ENCODE measurements around the gene SPANXN5. TPM values are rescaled to one million over a fixed set of nuclear protein-coding genes. Genes with fewer than 3 reads are reported as not detected.
"Not testable (repeated sequence)": the region's sequence is repeated elsewhere in the genome, so short reads cannot be mapped to it uniquely, and the experiment has no call there.

The SPANXN5 gene
- total RNA-seq, 4 donors from 2014 or later: not detected

DNA sequence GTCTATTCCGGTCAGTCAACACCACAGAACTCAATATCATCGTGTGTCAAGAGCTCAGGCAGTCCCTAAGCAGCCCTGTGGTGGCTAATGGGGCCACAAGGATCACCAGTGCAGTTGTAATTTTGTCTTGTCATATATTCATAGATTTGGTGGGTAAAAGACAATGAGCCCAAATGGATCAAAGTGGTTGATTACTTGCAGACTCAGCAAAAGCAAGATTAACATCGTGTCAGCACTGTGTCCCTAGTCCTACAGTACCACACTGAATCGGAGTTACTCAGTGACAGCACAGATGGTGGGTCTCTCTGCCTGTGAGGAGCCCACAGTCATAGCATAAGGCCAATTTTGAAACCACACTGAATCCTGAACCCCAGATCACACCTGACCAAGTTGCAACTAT lies 22.6 kb upstream of the SPANXN5 start:
- no peaks in the 10 kb centered on the region for H3K36me3 ChIP-seq
- TF ChIP-seq EP300 (IDR thresholded peaks at IDR 0.05) (no peak), POLR2AphosphoS5 (IDR thresholded peaks at IDR 0.05) (no peak), POLR2A (IDR thresholded peaks at IDR 0.05) (no peak)
- TF ChIP-seq, protein P1, sequence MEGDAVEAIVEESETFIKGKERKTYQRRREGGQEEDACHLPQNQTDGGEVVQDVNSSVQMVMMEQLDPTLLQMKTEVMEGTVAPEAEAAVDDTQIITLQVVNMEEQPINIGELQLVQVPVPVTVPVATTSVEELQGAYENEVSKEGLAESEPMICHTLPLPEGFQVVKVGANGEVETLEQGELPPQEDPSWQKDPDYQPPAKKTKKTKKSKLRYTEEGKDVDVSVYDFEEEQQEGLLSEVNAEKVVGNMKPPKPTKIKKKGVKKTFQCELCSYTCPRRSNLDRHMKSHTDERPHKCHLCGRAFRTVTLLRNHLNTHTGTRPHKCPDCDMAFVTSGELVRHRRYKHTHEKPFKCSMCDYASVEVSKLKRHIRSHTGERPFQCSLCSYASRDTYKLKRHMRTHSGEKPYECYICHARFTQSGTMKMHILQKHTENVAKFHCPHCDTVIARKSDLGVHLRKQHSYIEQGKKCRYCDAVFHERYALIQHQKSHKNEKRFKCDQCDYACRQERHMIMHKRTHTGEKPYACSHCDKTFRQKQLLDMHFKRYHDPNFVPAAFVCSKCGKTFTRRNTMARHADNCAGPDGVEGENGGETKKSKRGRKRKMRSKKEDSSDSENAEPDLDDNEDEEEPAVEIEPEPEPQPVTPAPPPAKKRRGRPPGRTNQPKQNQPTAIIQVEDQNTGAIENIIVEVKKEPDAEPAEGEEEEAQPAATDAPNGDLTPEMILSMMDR (IDR thresholded peaks at IDR 0.05): no peak
- no peaks in the 10 kb centered on the region for H3K4me1 ChIP-seq
- no peaks in the 10 kb centered on the region for H3K9me3 ChIP-seq
- ATAC-seq: no peak
- no peaks in the 10 kb centered on the region for H3K27me3 ChIP-seq
- 50% methylated on average over 3 of the region's 4 CpGs; no CpG with 5 or more reads in 1 of the 2 donors for WGBS, 2 donors (ENCODE audit: low coverage in 1 of 2)
- H3K4me3 ChIP-seq: no peak overlapping the region
- H3K27ac ChIP-seq: no peak overlapping the region

GRCh38 chrX:52811065-52811625 lies 13.9 kb upstream of the SPANXN5 start, which contains the start of gene XAGE5:
Gene XAGE5 (plus strand): TSS chrX:52811287. CDS start chrX:52812567, 1,280 bp downstream.
- Histone ChIP-seq H3K27me3 (no peaks in the 10 kb centered on the region), H3K4me1 (no peaks in the 10 kb centered on the region), H3K36me3 (no peaks in the 10 kb centered on the region), H3K4me3 (no peak within 1 kb of the TSS), H3K27ac (no peak within 1 kb of the TSS), H3K9me3 (no peaks in the 10 kb centered on the region)
- 43% methylated on average over 1 of the region's 25 CpGs; no CpG with 5 or more reads in 1 of the 2 donors for whole genome bisulfite sequencing, 2 donors (ENCODE audit: low coverage in 1 of 2)
- no peak for ATAC-seq
- no peak for TF ChIP-seq POLR2AphosphoS5 (IDR thresholded peaks at IDR 0.05)
- TF ChIP-seq POLR2A (IDR thresholded peaks at IDR 0.05): no peak

DNA sequence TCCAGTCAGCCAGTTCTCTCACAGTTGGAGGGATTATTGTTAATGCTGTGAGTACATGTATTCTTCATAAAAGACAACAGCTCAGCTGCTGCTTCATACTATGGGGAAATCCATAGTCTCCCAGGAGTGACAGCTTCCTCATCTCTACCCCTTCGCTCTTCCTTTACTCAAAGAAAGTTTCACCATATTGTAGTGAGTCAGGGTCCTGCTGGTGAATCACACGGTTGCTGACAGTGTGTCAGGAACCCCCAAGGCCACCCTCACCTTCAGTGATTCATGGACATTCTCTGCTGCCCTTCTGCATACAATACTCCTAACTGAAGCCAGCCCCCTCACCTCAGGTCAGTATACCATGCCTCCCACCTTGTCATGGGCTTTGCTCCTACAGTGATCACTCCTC lies 7.6 kb upstream of the SPANXN5 start:
- H3K36me3 ChIP-seq, H3K27me3 ChIP-seq, H3K4me1 ChIP-seq, ATAC-seq, H3K9me3 ChIP-seq, H3K27ac ChIP-seq, H3K4me3 ChIP-seq: not testable (repeated sequence)
- WGBS, 2 donors (ENCODE audit: low coverage in 1 of 2): 63% methylated on average over 2 of the region's 2 CpGs; no CpG with 5 or more reads in 1 of the 2 donors

DNA sequence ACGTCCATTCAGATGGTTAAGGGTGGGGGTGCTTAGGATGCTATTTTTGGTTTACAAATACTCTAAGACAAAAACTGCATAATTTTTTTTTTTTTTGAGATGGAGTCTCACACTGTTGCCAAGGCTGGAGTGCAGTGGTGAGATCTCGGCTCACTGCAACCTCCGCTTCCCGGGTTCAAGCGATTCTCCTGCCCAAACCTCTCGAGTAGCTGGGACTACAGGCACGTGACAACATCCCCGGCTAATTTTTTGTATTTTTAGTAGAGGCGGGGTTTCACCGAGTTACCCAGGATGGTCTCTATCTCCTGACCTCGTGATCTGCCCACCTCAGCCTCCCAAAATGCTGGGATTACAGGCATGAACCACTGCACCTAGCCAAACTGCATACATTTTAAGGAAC lies 23.7 kb downstream of the SPANXN5 start:
- H3K4me1 ChIP-seq, ATAC-seq, H3K4me3 ChIP-seq, H3K36me3 ChIP-seq, H3K9me3 ChIP-seq, H3K27me3 ChIP-seq, H3K27ac ChIP-seq: not testable (repeated sequence)
- WGBS, 2 donors (ENCODE audit: low coverage in 1 of 2): 86% methylated on average over 9 of the region's 11 CpGs; no CpG with 5 or more reads in 1 of the 2 donors

- not testable (repeated sequence) for H3K4me1 ChIP-seq, H3K4me3 ChIP-seq, H3K27ac ChIP-seq, H3K27me3 ChIP-seq, H3K36me3 ChIP-seq, H3K9me3 ChIP-seq, ATAC-seq
- no CpG with 5 or more reads among the region's 5 CpGs for WGBS, 2 donors (ENCODE audit: low coverage in 1 of 2)
Measured at GRCh38 chrX:52765983-52766382, 31.2 kb downstream of the SPANXN5 start.

GRCh38 chrX:52750952-52751351 lies 46.3 kb downstream of the SPANXN5 start, which contains the start of gene SSX2B:
Gene SSX2B (plus strand): TSS chrX:52751252. CDS start chrX:52752681, 1,429 bp downstream.
- not testable (repeated sequence) for H3K4me3 ChIP-seq, H3K27ac ChIP-seq, H3K27me3 ChIP-seq, H3K36me3 ChIP-seq, H3K4me1 ChIP-seq, ATAC-seq, H3K9me3 ChIP-seq
- no CpG with 5 or more reads among the region's 13 CpGs for WGBS, 2 donors (ENCODE audit: low coverage in 1 of 2)

Small RNAs within 50 kb of the gene (small RNA-seq; reads per million reads assigned to genes)
- gene AC244505.6 (0 reads per million in 4 donors), gene AC244505.7 (0 reads per million in 4 donors)

Other genes with a start within 250 kb of the SPANXN5 start
- not detected for gene SSX7, start 142.5 kb downstream of the SPANXN5 start, total RNA-seq
- gene SSX2, start 90.2 kb downstream of the SPANXN5 start, total RNA-seq: not detected
- gene SSX2B, start 46.2 kb downstream of the SPANXN5 start, total RNA-seq: not detected
- gene XAGE5, start 13.9 kb upstream of the SPANXN5 start, total RNA-seq: not detected
- not detected for gene XAGE3, start 70.7 kb upstream of the SPANXN5 start, total RNA-seq
- 10 to 100 TPM in 3 of 4 donors, 1 to 10 TPM in 1; 9.4 to 25.7 (median 17.0) TPM for gene FAM156B, start 99.9 kb upstream of the SPANXN5 start, total RNA-seq
- gene FAM156A, start 161.1 kb upstream of the SPANXN5 start, total RNA-seq: 10 to 100 TPM in 2 of 4 donors, 1 to 10 TPM in 2; 2.6 to 14.1 (median 10.7) TPM